ENCODE data around the gene ZNF345.

The ZNF345 gene

DNA sequence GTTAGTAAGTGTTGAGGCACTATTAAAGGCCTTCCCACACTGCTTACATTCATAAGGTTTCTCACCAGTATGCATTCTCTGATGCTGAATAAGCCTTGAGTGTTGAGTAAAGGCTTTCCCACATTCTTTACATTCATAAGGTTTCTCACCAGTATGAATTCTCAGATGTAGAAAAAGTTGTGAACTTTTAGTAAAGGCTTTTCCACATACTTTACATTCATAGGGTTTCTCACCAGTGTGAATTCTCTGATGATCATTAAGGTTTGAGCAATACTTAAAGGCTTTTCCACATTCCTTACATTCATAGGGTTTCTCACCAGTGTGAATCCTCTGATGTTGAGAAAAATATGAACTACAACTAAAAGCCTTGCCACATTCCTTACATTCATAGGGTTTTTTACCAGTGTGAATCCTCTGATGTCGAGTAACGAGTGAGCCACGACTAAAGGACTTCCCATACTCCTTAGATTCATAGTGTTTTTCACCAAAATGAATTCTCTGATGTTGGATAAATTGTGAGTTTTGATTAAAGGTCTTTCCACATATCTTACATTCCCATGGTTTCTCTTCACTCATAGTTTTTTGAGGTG, 41.2 kb downstream of the ZNF345 start:
- TF ChIP-seq, protein P1, sequence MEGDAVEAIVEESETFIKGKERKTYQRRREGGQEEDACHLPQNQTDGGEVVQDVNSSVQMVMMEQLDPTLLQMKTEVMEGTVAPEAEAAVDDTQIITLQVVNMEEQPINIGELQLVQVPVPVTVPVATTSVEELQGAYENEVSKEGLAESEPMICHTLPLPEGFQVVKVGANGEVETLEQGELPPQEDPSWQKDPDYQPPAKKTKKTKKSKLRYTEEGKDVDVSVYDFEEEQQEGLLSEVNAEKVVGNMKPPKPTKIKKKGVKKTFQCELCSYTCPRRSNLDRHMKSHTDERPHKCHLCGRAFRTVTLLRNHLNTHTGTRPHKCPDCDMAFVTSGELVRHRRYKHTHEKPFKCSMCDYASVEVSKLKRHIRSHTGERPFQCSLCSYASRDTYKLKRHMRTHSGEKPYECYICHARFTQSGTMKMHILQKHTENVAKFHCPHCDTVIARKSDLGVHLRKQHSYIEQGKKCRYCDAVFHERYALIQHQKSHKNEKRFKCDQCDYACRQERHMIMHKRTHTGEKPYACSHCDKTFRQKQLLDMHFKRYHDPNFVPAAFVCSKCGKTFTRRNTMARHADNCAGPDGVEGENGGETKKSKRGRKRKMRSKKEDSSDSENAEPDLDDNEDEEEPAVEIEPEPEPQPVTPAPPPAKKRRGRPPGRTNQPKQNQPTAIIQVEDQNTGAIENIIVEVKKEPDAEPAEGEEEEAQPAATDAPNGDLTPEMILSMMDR (IDR thresholded peaks at IDR 0.05): no peak

DNA sequence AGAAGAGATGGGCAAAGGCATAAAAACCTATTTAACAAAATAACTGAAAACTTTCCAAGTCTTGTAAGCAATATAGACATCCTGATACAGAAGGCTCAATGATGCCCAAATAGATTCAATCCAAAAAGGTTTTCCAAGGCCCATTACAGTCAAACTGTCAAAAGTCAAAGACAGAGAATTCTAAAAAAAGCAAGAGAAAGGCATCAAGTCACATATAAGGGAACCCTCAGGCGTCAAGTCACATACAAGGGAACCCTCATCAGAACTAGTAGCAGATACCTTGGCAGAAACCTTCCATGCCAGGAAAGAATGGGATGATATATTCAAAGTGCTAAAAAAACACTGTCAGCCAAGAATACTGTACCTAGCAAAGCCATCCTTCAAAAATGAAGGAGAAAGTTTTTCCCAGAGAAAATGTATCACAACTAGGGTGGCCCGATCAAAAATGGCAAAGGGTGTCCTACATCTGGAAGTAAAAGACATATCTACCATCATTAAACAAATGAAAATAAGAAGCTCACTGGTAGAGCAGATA, 44.2 kb downstream of the ZNF345 start:
- TF ChIP-seq, protein P1 (IDR thresholded peaks at IDR 0.05): no peak

DNA sequence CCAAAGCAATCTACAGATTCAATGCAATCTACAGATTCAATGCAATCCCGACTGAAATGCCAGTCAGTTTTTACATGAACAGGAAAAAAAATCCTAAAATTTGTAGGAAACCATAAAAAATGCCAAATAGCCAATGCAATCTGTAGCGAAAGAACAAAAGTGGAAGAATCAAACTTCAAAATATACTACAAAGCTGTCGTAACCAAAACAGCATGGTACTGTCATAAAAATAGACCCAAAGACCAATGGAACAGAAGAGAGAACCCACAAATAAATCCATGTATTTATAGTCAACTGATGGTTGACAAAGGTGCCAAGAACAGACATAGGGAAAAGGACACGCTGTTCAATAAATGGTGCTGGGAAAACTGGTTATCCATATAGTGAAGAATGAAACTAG, 47.7 kb downstream of the ZNF345 start:
- TF ChIP-seq, protein P1 (IDR thresholded peaks at IDR 0.05): no peak

DNA sequence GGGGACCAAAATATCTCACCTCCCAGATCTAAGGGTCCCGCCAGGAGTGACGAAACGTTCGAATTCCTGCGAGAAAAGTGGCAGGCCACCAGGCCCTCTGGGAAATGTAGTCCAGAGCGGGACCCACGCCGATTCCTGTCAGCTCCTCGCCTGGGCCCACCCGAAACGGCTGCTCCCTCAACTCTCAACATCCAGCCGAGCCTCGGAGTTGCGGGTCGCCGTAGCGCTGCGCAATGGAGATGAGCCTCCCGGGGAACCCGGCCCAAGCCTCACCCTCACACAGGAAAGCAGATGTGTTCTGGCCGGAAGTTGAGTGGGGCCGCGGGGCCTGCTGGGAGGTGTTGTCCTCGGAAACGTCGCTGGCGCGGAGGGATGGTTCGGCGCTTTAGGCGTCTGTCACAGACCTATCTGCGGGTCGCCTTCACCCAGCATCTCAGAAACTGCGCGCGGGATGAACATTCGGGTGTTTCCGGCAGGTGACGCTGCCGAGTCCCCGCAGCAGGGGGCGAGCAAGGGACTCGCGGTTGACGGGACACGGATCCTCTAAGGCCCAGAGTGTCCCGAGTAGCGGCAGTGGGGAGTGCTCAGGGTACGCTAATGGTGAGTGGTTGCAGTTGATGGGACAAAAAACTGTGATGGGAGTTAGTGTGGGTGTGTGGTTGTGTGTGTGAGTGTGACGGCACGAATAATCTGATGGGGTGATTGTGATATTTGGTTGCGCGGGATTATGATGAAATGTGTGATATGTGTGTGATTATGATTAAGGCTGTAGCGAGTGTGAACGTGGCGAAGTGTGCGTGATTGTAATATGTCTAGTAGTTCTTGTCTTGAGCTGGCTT, 65.5 kb downstream of the ZNF345 start, which contains the start of the genes ZNF568 and ZNF829:
ZNF568 (plus strand) TSS at position 341 of the 839 bp plus-strand sequence. CDS start 6,439 bp downstream, outside the sequence.
ZNF829 (minus strand) TSS at position 300 of the 839 bp plus-strand sequence. CDS start 1,124 bp downstream, outside the sequence.
- TF ChIP-seq, protein P1 (IDR thresholded peaks at IDR 0.05): peak; percentile 69

DNA sequence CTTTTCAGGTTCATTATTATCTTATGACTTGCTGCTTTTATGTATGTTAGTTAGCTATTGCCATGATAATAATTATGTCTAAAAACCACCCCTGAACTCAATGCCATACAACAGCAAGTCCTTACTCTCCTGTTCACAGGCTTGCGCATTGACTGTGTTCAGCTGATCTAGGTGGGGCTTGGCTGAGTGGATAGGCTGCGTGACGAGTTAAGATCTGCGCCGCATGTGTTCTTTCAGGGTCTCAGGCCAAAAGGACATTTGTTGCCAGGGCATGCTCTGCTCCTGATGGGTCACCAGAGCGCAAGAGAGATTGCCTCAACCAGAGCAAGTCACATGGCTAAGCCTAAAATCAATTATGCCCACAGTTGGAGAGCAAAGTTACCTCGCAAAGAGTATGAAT, 66.3 kb downstream of the ZNF345 start:
- TF ChIP-seq, protein P1 (IDR thresholded peaks at IDR 0.05): no peak

DNA sequence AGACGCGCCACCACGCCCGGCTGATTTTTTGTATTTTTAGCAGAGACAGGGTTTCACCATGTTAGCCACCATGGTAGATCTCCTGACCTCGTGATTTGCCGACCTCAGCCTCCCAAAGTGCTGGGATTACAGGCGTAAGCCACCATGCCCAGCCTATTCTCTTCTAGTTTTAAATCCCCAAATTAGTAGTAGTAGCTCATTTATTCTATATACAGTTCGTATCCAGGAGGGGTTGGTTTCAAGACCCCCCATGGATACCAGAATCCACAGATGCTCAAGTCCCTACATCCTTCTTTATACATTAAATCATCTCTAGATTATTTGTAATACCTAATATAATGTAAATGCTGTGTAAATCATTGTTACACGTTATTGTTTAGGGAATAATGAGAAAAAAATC, 67.4 kb downstream of the ZNF345 start:
- TF ChIP-seq, protein P1 (IDR thresholded peaks at IDR 0.05): no peak

All from LNCAP (cell line).